GM21619 (cell line): ENCODE measurements around the gene PCDHGA1.
A peak's percentile ranks its signal among the peaks of the same experiment; 100 is the strongest.
"Not testable (repeated sequence)": the region's sequence is repeated elsewhere in the genome, so short reads cannot be mapped to it uniquely, and the experiment has no call there.

Experiments
- ATAC-seq: cut with Tn5 transposase; IDR thresholded peaks from one replicate; pipeline ENCODE4 v1.9.1; 2021; ENCODE audit not compliant: unreplicated experiment

PCDHGA1 gene

DNA sequence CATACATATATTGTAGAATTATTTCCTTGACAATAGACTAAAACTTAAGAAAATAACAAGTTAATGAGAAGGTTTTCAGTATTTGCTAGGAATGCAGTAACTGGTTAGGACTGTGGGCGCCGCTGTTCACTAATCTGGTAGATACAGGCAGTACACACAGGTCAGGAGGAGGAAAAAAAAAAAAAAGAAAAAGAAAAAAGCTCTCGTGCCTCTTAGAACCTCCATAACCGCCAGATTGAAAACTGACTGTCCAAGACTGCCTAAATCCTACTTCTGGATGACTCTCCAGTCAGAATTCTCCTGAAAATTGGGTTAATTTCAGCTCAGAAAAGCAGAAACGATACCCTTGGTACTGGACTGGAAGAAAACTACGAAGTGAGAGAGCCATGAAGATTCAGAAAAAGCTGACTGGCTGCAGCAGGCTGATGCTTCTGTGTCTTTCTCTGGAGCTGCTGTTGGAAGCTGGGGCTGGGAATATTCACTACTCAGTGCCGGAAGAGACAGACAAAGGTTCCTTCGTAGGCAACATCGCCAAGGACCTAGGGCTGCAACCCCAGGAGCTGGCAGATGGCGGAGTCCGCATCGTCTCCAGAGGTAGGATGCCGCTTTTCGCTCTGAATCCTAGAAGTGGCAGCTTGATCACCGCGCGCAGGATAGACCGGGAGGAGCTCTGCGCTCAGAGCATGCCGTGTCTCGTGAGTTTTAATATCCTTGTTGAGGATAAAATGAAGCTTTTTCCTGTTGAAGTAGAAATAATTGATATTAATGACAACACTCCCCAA lies at the start of gene PCDHGA1:
TSS of gene PCDHGA1 (plus strand) at position 216 of the 782 bp plus-strand sequence.
- peak; percentile 42 for ATAC-seq

DNA sequence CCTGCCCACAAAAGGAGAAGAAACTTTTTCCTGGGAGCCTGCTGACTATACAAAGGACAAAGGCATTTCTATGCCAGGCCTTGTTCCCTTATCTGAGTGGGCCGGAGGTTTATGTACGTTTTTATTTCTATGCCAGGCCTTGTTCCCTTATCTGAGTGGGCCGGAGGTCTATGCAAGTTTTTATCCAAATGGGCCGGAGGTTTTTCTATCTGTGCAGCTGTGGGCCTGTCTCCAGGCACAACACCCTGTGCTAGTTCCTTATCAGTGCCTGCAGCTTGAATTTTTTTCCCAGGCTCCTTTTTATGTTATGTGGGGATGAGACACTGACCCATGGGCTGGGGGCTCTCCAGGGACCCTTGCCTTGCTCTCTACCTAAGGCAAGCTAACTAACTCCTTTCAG lies 31.9 kb upstream of the PCDHGA1 start:
- no peak for ATAC-seq

- ATAC-seq: no peak
Observed at GRCh38 chr5:141303756-141304155, 26.6 kb upstream of the PCDHGA1 start, which contains the start of gene SLC25A2. TSS of gene SLC25A2 (minus strand) at chr5:141304049. CDS start at chr5:141303865, 184 bp downstream.

DNA sequence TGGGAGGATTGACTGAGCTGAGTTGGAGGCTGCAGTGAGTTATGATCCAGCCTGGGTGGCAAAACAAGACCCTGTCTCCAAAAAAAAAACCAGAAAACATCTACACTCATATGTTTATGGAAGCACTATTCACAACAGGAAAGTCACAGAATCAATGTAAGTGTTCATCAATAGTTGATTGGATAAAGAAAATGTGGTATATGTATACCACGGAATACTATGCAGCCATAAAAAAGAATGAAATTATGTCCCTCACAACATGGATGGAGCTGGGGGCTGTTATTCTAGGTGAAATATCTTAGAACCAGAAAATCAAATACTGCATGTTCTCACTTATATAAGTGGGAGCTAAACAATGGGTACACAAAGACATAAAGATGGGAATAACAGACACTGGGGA lies 23.7 kb upstream of the PCDHGA1 start:
- ATAC-seq: no peak

DNA sequence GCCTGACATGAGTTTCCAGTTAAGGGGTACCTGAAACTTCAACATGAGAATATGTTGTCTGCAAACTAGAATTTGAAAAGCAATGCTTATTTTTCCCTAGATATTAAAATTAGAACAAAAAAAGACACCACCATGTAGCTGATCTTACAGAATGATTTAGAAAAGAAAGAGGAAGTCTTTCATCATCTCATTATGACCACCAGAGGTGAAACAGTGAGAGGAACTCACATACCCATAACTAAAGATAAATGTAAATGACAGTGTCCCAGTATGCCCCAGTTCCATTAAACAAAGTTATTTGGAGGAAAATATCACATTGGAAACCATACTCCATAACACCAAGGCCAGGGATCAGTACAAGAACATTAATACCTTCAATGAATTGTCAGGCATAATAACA lies 16.6 kb upstream of the PCDHGA1 start:
- ATAC-seq: no peak

DNA sequence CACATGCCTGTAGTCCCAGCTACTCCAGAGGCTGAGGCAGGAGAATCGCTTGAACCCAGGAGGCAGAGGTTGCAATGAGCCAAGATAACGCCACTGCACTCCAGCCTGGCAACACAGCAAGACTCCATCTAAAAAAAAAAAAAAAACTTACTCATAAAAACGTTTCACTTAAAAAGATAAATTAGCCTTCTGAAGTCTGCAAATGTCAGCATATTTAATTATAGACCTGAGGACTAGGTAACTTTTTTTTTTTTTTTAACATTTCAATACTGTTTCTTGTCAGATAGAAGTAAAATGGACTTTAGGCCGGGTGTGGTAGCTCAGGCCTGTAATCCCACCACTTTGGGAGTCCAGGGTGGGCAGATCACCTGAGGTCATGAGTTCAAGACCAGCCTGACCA lies 13.4 kb upstream of the PCDHGA1 start:
- not testable (repeated sequence) for ATAC-seq

DNA sequence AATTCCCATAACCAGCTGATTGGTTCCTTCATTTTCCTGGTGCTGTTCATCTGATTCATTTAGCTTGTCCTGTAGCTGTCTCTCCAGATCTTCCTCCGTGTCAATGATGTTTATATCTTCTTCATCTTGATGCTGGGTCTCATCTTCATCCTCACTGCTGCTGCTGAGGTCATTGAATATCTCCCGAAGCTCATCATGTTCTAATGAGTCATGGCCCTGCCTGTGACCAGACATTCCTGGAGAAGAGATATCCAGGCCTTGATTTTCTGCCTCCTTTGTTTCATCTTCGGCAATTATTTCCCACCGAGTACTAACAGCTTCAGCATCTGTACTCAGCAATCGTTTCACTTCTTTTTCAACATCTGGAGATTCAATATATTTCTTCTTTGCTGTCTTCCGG lies 11.1 kb upstream of the PCDHGA1 start:
- ATAC-seq: no peak

- ATAC-seq: no peak
Observed at GRCh38 chr5:141319699-141320098, 10.6 kb upstream of the PCDHGA1 start.

DNA sequence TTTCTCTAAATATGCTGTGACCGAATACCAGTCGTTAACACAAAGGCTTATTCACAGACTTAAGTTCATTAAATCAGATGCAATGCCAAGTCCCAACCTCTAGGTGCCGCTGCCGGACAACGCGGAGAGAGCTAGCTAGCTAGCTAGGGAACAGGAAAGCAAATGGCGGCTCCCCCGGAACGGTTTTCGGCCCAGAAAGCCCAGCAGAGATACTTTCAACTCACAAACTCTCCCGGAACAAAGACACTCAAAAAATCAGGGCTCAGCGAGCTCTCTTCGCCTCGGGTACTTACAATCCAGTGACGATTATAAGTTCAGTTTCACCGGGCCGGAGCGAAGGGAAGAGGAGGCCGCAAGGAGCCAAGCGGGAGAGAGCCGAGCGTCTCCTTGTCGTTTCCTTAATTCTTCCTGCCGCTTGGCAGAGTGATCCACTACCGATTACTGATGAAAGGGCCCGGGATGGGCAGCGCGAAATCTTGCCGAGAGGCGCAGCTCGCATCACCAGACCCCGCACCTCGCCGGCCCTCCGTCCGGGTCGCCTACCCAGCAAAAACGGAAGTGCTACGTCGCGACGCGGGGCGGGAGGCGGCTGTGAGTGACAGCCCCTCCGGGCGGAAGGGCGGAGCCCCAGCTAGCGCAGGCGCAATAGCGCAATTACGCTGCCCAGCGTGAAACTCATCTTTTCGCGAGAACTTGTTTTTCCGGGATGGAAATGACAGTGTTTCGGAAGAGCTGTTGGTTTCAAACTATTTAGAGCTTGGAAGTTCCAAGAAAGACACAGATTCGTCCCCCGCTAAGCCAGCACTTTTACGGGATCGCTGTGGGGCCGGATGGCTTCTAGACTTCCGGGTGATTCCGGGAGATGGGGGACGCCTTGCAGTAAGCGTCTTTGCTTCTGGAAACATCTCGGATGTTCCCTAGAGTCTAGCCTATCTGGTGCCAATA lies 9.8 kb upstream of the PCDHGA1 start, which contains the start of gene TAF7:
TSS of gene TAF7 (minus strand) at position 560 of the 945 bp plus-strand sequence. CDS start 740 bp downstream, outside the sequence.
- peak; percentile 93 for ATAC-seq

DNA sequence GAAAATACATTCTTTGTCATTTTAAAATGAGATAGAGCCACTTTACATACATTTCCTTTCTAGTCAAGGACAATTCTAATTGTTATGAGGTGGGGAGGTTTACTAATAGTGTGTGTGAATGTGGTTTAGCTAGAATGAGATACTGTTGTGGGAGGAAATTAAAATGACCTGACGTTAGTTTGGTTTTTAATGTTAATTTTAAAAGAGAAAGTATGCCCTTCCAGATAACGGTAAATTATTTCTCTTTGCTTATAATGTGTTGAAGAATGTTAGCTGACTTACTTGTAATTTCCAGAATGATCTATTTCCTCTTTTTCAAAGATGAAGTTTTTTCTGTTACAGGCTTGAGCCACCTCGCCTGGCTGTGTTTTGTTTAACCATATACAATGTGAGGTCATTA lies 8.1 kb upstream of the PCDHGA1 start:
- ATAC-seq: no peak

DNA sequence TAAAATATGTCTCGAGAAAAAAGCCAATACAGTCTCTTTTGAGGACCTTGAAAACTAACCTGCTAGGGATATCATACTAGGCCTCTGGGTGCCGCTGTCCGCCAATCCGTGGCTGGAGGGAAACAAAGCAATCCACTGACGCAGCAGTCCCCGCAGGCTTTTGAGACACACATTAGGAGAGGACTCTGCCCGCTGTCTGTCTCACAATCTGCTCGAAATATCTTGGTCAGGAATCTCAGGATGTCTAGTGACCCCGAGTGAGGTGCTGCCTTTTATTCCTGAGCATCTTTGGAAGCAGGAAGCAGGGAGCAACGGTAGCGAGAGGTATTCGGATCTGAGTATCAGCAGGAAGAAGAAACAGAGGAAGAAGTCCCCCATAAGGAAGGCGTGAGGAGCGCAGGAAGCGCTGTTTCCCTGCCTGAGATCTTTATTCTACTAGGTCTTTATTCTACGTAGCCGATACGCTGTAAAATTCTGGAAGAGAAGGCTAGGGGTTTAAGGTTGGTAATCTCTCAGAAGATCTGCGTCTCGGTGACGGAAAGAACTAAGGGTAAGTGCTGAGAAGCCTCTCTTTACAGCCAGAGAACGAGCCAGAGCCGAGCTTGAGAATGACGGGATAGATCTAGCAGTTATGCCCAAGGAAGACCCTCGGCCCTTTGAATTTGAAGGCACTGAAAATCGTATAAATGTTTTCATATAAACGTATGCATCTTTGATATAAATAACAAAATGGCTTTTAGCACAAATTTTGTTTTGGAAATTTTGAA lies 4.0 kb upstream of the PCDHGA1 start:
- peak; percentile 89 for ATAC-seq

GRCh38 chr5:141328231-141328630 lies 2.1 kb upstream of the PCDHGA1 start:
- ATAC-seq: no peak

- ATAC-seq: not testable (repeated sequence)
Observed at GRCh38 chr5:141332571-141332970, 2.3 kb downstream of the PCDHGA1 start.

DNA sequence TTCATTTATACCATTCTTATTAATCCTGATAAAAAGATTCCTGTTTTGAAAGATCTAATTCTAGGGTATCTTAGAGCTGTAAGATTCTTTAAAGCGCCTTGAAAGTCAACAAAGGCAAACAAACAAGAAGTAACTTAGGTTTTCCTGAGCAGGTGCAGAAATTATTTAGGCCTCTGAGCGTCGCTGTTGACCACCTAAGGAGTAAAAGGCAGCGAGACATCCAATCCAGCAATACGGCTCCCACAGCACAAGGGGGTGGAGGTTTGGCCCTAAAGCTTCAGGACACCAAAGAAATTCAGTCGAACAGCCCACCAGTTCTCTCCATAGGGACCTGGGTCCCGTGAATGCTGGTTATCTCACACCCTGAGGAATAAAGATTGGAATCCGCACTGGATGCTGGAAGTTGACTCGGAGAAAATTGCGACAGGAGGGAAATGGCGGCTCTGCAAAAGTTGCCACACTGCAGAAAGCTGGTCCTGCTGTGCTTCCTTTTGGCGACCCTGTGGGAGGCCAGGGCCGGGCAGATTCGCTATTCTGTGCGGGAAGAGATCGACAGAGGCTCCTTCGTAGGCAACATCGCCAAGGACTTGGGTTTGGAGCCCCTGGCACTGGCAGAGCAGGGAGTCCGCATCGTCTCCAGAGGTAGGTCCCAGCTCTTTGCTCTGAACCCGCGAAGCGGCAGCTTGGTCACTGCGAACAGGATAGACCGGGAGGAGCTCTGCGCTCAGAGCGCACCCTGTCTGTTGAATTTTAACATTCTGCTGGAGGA lies 8.4 kb downstream of the PCDHGA1 start, which contains the start of gene PCDHGA2:
TSS of gene PCDHGA2 (plus strand) at position 223 of the 769 bp plus-strand sequence.
- ATAC-seq: peak; percentile 61

GRCh38 chr5:141340781-141341354 lies 10.6 kb downstream of the PCDHGA1 start:
- not testable (repeated sequence) for ATAC-seq

GRCh38 chr5:141342773-141343172 lies 12.5 kb downstream of the PCDHGA1 start:
- no peak for ATAC-seq

GRCh38 chr5:141343242-141343952 lies 13.1 kb downstream of the PCDHGA1 start, which contains the start of gene PCDHGA3:
TSS of gene PCDHGA3 (plus strand) at chr5:141343829. CDS start at chr5:141344034, 205 bp downstream.
- no peak for ATAC-seq

- no peak for ATAC-seq
Observed at GRCh38 chr5:141343953-141344463, 13.7 kb downstream of the PCDHGA1 start.

GRCh38 chr5:141345327-141345726 lies 15.0 kb downstream of the PCDHGA1 start:
- ATAC-seq: no peak
